IPS DF 4.7 (cell line): ENCODE data around the gene RALGPS1.
A peak's percentile ranks its signal among the peaks of the same experiment; 100 is the strongest.

ENCODE experiments used
- DNase-seq: peaks from one replicate; pipeline ENCODE4 v3.0.0-alpha.2; 2013; ENCODE audit warnings: low spot score; ENCODE audit errors: extremely low read depth

RALGPS1 gene

GRCh38 chr9:127183814-127184582, 269.4 kb downstream of the RALGPS1 start:
- no peak for DNase-seq

DNA sequence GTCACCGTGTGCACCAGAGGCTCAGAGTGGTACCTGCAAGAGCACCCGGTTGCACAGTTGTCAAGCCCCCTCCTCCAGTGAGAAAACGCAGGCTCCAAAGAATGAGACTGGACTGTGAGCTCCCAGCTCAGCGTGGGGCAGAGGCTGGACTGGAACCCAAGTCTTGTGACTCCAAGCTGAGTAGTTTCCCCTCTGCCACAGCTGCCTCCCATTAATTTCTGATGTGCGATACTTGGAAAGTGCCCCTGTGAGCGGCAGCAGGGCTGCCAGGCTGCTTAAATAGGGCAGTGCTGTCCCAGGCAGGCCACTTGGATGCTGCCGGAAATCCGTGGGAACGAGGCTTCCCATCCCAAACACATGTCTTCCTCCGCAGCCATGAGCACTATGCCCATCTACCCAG, 270.1 kb downstream of the RALGPS1 start:
- no peak for DNase-seq

- no peak for DNase-seq
Observed at GRCh38 chr9:127185181-127185580, 270.6 kb downstream of the RALGPS1 start.

GRCh38 chr9:127185931-127186781, 271.6 kb downstream of the RALGPS1 start:
- DNase-seq: no peak

GRCh38 chr9:127186806-127187205, 272.2 kb downstream of the RALGPS1 start:
- DNase-seq: no peak

GRCh38 chr9:127187231-127187956, 272.8 kb downstream of the RALGPS1 start:
- no peak for DNase-seq

- DNase-seq: no peak
Observed at GRCh38 chr9:127188396-127188795, 273.8 kb downstream of the RALGPS1 start.

DNA sequence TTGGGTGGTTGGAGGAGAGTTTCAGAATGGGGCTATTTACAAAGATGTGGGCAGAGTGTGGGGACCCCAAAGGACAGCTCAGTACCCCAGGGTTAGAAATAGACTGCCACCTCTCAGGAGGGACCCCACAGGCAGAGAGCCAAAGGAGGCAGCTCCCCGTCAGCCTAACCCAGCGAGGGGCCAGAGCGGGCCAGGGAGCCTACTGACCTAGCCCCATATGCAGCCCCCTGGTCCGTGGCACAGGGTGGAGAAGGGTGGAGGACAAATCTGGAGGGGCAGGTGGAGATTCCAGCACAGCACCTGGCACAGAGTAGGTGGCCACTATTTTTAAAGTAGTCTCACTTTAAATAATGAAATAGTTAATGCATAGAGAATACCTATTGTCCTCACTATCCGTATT, 275.0 kb downstream of the RALGPS1 start:
- DNase-seq: no peak

DNA sequence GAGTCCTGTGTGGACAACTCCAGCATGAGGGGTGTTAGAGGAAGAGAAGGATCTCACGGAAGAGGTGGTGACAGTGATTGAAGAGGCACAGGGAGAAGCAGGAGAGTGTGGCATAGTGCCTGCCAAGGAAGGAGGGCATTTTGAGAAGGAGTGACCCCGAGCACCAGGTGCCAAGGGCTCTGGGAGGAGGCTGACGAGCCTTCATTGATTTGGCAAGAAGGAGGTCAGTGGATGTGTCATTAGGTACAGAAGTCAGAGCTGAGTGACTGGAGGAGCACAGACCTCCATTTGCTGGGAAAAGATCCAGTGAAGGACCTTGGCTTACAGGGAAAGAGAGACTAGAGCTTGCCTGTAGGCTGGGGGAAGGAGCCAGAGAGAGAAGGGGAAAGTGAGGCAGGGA, 278.2 kb downstream of the RALGPS1 start:
- DNase-seq: no peak

DNA sequence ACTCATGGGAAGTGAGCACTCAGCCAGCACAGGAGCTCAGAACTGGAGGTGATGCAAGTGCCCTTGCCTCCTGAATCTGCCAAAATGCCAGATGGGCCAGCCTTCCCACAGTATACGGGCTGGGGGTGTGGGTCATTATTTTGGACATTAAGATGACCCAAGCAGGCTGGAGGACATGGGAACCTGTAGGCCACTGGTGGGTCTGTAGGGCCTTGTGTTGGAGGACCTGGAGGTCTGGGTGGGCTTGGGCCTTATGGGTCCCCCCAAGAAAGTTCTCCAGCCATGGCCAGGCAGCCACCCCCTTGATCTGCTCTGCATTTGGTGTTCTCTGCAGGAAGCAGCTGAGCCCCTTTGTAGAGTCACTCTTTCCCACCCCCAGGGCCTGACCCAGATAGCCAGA, 278.9 kb downstream of the RALGPS1 start:
- DNase-seq: no peak

DNA sequence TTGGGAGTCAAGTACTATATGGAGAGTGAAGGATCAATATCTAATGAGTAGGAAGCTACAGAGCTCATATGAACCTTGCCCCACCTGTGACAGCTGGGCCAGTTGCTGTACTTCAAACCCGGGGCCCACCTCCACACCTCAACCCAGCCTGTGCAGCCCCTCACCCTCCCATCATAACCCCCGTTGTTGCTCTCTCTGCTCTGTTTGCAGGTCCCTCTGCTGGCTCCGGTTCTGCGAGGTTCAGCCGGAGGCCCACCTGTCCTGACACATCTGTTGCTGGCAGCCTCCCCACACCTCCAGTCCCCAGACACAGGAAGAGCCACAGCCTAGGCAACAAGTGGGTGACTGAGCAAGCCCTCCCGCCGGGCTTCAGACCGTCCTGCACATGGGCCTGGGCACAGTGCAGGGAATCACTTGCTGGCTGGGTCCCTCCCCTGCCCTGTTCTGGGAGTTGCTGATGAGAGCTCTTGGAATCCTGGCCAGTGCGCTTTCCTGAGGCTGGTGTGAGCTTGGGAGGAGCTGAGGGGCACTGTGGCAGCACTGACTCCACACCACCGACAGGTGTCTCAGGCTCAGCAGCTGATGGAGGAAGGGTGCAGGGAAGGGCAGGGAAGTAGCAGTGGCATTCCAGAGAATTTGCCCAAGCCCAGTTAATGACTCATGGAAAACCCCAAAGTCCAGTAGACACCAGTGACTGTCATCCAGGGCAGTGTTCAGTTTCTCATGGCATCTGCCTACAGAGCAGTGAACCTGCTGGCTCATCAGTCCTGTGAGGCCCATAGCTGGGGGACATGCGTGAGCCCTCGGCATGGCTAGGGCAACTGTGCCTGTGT, 280.5 kb downstream of the RALGPS1 start:
- no peak for DNase-seq

- no peak for DNase-seq
Observed at GRCh38 chr9:127195976-127196825, 281.6 kb downstream of the RALGPS1 start.

GRCh38 chr9:127196826-127197145, 282.2 kb downstream of the RALGPS1 start:
- no peak for DNase-seq

DNA sequence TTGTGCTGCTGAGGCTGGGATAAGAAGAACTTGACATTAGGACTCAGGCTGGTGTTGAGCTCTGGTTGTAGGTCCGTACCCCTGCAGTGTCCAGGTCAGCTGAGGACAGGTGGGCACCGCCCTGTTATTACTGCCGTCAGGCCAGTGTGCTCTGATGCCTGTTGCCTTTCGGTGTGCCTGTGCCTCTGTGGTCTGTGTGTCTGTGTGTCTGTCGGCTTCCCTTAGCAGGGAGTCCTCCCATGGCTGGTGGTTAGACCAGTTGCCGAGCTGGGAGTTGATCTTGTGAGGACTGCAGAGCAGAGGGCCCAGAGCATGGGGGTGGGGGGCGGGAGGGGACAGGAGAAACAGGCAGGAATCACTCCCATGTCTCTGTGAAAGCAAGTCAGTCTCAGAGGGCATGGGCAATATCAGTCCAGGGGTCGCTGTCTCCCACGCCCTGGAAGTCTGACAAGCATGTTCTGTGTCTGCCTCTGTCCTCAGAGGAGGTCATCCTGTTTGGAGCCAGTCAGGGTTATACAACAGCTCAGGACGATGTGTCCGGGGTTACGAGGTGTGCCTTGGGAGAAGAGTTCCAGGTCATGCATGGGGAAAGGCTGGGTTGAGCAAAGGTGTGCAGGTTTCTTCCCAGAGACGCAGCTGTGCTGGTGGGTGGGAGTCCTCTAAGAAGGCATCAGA, 282.7 kb downstream of the RALGPS1 start:
- no peak for DNase-seq

- no peak for DNase-seq
Observed at GRCh38 chr9:127197861-127198430, 283.4 kb downstream of the RALGPS1 start.

DNA sequence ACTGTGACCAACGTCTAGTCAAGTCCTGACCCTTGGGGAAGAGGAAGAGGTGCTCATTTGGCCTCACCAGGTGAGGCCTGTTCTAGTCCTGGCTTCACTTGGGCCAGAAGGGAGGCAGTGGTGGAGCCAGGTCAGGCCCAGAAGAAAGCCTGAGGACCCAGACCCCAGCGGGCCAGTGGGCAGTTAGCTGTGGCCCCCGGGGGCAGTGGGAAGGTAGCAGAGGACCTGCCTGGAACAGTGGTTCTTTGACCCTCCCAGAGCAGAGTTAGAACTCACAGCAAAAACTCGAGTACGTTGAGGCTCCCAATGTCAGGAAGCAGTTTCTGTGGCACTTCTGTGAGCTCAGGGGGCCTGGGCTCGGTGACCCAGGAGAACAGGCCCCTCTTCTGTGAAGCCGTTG, 284.0 kb downstream of the RALGPS1 start:
- DNase-seq: no peak

GRCh38 chr9:127199001-127199791, 284.6 kb downstream of the RALGPS1 start:
- DNase-seq: peak; percentile 93

GRCh38 chr9:127200106-127200862, 285.7 kb downstream of the RALGPS1 start:
- DNase-seq: no peak
